IPS-20b (cell line): Measurements from ENCODE around the gene DNAH1.
A peak's percentile ranks its signal among the peaks of the same experiment; 100 is the strongest.

Experiments used
- H3K27ac ChIP-seq: one replicate; pipeline ENCODE4 v1.5.1; 2013; ENCODE audit warnings: low read length
- H3K27me3 ChIP-seq: 2 replicates; pipeline ENCODE4 v1.6.1; 2013; ENCODE audit warnings: mild to moderate bottlenecking, low read length, inconsistent platforms; ENCODE audit not compliant: insufficient read depth
- H3K36me3 ChIP-seq: 2 replicates; pipeline ENCODE4 v1.6.1; 2013; ENCODE audit warnings: low read depth, mild to moderate bottlenecking, inconsistent platforms, low read length, moderate library complexity; ENCODE audit not compliant: insufficient read depth
- H3K4me1 ChIP-seq: 2 replicates; pipeline ENCODE4 v1.6.1; 2013; ENCODE audit warnings: mild to moderate bottlenecking, control low read depth, inconsistent platforms, low read length, moderate library complexity; ENCODE audit not compliant: insufficient read depth
- H3K4me3 ChIP-seq: 2 replicates; pipeline ENCODE4 v1.5.1; 2013; ENCODE audit warnings: mild to moderate bottlenecking, low read length, inconsistent platforms
- H3K9ac ChIP-seq: 2 replicates; pipeline ENCODE4 v1.6.1; 2013; ENCODE audit warnings: low read depth, mild to moderate bottlenecking, inconsistent platforms, low read length, moderate library complexity
- H3K9me3 ChIP-seq: 2 replicates; pipeline ENCODE4 v1.6.1; 2013; ENCODE audit warnings: mild to moderate bottlenecking, low read depth, low read length, inconsistent platforms; ENCODE audit not compliant: insufficient read depth

Gene DNAH1

GRCh38 chr3:52357151-52358080, 41.3 kb downstream of the DNAH1 start:
- H3K27ac ChIP-seq = no peak overlapping the region
- H3K4me1 ChIP-seq = no peaks in the 10 kb centered on the region
- no peak overlapping the region for H3K4me3 ChIP-seq
- H3K9ac ChIP-seq = no peak overlapping the region
- H3K36me3 ChIP-seq = no peaks in the 10 kb centered on the region
- no peaks in the 10 kb centered on the region for H3K9me3 ChIP-seq
- no peaks in the 10 kb centered on the region for H3K27me3 ChIP-seq

- H3K9ac ChIP-seq = no peak overlapping the region
These were observed 42.3 kb downstream of the DNAH1 start for GRCh38 chr3:52358362-52358940.

GRCh38 chr3:52359116-52359855, 43.2 kb downstream of the DNAH1 start:
- Histone ChIP-seq H3K4me1 (no peaks in the 10 kb centered on the region), H3K27ac (no peak overlapping the region), H3K27me3 (no peaks in the 10 kb centered on the region), H3K9ac (no peak overlapping the region), H3K9me3 (no peaks in the 10 kb centered on the region), H3K4me3 (no peak overlapping the region), H3K36me3 (no peaks in the 10 kb centered on the region)

More at GRCh38 chr3:52358362-52358940, 42.3 kb downstream of the DNAH1 start:
- H3K27me3 ChIP-seq = no peaks in the 10 kb centered on the region
- no peak overlapping the region for H3K27ac ChIP-seq
- H3K4me1 ChIP-seq = no peaks in the 10 kb centered on the region
- H3K36me3 ChIP-seq = no peaks in the 10 kb centered on the region
- H3K9me3 ChIP-seq = no peaks in the 10 kb centered on the region
- no peak overlapping the region for H3K4me3 ChIP-seq

- Histone ChIP-seq H3K36me3 (no peaks in the 10 kb centered on the region), H3K27ac (no peak overlapping the region), H3K4me3 (no peak overlapping the region), H3K9ac (no peak overlapping the region), H3K4me1 (no peaks in the 10 kb centered on the region), H3K27me3 (no peaks in the 10 kb centered on the region), H3K9me3 (no peaks in the 10 kb centered on the region)
These were observed 44.9 kb downstream of the DNAH1 start for GRCh38 chr3:52361011-52361410.

- Histone ChIP-seq H3K4me3 (no peak overlapping the region), H3K27ac (peak overlapping the region; percentile 14), H3K27me3 (no peaks in the 10 kb centered on the region), H3K4me1 (no peaks in the 10 kb centered on the region), H3K9me3 (no peaks in the 10 kb centered on the region), H3K36me3 (no peaks in the 10 kb centered on the region), H3K9ac (no peak overlapping the region)
These were observed 45.3 kb downstream of the DNAH1 start for GRCh38 chr3:52361454-52361853.

GRCh38 chr3:52361898-52362297, 45.8 kb downstream of the DNAH1 start:
- no peak overlapping the region for H3K9ac ChIP-seq
- no peaks in the 10 kb centered on the region for H3K36me3 ChIP-seq
- peak overlapping the region; percentile 14 for H3K27ac ChIP-seq
- no peaks in the 10 kb centered on the region for H3K9me3 ChIP-seq
- no peaks in the 10 kb centered on the region for H3K27me3 ChIP-seq
- H3K4me1 ChIP-seq = no peaks in the 10 kb centered on the region
- no peak overlapping the region for H3K4me3 ChIP-seq

- Histone ChIP-seq H3K27ac (no peak overlapping the region), H3K27me3 (no peaks in the 10 kb centered on the region), H3K36me3 (no peaks in the 10 kb centered on the region), H3K9me3 (no peaks in the 10 kb centered on the region), H3K9ac (no peak overlapping the region), H3K4me1 (no peaks in the 10 kb centered on the region), H3K4me3 (no peak overlapping the region)
These were observed 48.4 kb downstream of the DNAH1 start for GRCh38 chr3:52364322-52365035.

- Histone ChIP-seq H3K36me3 (no peaks in the 10 kb centered on the region), H3K9ac (no peak overlapping the region), H3K27me3 (no peaks in the 10 kb centered on the region), H3K9me3 (no peaks in the 10 kb centered on the region), H3K4me1 (no peaks in the 10 kb centered on the region), H3K4me3 (no peak overlapping the region), H3K27ac (no peak overlapping the region)
These were observed 50.4 kb downstream of the DNAH1 start for GRCh38 chr3:52366527-52366926.

GRCh38 chr3:52367891-52368880, 52.1 kb downstream of the DNAH1 start:
- no peaks in the 10 kb centered on the region for H3K9me3 ChIP-seq
- no peaks in the 10 kb centered on the region for H3K36me3 ChIP-seq
- H3K4me1 ChIP-seq = no peaks in the 10 kb centered on the region
- peaks cover 6% of the 10 kb centered on the region; the same call in 1 of the 2 replicates for H3K27me3 ChIP-seq
- no peak overlapping the region for H3K9ac ChIP-seq
- H3K27ac ChIP-seq = no peak overlapping the region
- H3K4me3 ChIP-seq = no peak overlapping the region

- H3K27me3 ChIP-seq = peaks cover 24% of the 10 kb centered on the region
- peaks cover 5% of the 10 kb centered on the region for H3K4me1 ChIP-seq
- H3K9me3 ChIP-seq = no peaks in the 10 kb centered on the region
- no peak overlapping the region for H3K27ac ChIP-seq
- no peaks in the 10 kb centered on the region for H3K36me3 ChIP-seq
- H3K4me3 ChIP-seq = no peak overlapping the region
- H3K9ac ChIP-seq = no peak overlapping the region
These were observed 54.4 kb downstream of the DNAH1 start for GRCh38 chr3:52370531-52370930.
